ENCODE results near the gene GSTM2.

DNA sequence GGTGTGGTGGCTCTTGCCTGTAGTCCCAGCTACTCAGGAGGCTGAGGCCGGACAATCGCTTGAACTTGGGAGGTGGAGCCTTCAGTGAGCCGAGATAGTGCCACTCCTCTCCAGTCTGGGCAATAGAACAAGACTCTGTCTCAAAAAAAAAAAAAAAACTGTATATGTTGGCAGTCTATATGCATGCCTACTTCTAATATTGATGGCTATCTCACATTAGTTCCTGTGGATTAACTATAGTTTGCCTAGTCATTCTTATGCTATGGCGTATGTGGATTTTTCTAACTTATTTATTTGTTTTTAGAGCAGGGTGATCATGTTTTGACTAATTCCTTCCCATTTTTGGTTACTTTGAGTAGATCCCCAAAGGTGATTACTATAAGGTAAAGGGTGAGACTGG lies 29.2 kb downstream of the GSTM2 start:
- TF ChIP-seq, protein P1, sequence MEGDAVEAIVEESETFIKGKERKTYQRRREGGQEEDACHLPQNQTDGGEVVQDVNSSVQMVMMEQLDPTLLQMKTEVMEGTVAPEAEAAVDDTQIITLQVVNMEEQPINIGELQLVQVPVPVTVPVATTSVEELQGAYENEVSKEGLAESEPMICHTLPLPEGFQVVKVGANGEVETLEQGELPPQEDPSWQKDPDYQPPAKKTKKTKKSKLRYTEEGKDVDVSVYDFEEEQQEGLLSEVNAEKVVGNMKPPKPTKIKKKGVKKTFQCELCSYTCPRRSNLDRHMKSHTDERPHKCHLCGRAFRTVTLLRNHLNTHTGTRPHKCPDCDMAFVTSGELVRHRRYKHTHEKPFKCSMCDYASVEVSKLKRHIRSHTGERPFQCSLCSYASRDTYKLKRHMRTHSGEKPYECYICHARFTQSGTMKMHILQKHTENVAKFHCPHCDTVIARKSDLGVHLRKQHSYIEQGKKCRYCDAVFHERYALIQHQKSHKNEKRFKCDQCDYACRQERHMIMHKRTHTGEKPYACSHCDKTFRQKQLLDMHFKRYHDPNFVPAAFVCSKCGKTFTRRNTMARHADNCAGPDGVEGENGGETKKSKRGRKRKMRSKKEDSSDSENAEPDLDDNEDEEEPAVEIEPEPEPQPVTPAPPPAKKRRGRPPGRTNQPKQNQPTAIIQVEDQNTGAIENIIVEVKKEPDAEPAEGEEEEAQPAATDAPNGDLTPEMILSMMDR (conservative IDR thresholded peaks at IDR 0.05; ENCODE audit: low read depth, low read length), result no peak
- no peak for TF ChIP-seq EZH2 (IDR thresholded peaks at IDR 0.05; ENCODE audit: borderline replicate concordance, low read depth, low read length, poor library complexity, severe bottlenecking)
